NCI-H2227 treated with DMSO at 0.1 percent for 48 hours (cell line): ENCODE data around the gene CACNA1H.
"Not testable (repeated sequence)": the region's sequence is repeated elsewhere in the genome, so short reads cannot be mapped to it uniquely, and the experiment has no call there.

Experiments used
- DNase-seq: peaks from one replicate; lab custom pipeline; 2025; lab: John Stamatoyannopoulos, UW

The CACNA1H gene

DNA sequence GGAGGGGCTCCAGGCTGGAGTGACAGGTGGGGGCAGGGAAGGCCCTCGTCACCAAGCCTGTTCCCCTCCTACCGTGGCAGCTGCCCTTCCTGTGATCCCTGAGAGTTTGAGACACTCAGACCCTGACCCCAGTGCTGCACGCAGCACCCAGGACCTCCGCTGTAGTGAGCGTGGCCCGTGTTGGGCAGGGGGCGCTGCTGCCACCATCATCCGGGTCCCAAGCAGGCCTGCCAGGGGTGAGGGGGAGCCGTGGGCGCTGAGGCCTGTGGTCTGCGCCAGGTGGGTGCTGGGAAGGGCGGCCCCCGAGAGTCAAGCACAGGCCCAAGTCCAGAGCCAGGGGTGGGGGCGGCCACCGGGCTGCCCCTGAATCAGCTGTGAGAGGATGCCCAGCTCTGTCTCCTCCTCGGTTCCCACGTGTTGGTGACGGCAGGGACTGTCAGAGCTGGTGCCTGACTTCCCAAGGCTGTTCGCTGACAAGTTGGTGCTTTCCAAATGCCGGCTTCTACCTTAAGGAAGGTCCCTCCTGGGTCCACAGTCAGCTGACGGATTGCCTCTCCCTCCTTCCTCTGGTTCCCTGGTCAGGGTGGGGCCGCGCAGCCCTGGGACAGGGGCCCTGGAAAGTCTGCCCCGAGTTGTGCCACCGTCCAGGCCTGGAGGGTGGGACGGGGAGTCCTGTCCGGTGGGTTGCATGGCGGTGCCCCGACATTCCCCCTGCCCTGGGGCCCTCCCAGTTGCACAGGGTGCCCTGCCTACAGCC, 41.1 kb downstream of the CACNA1H start:
- no peak for DNase-seq

GRCh38 chr16:1194665-1195392, 41.9 kb downstream of the CACNA1H start:
- no peak for DNase-seq

DNA sequence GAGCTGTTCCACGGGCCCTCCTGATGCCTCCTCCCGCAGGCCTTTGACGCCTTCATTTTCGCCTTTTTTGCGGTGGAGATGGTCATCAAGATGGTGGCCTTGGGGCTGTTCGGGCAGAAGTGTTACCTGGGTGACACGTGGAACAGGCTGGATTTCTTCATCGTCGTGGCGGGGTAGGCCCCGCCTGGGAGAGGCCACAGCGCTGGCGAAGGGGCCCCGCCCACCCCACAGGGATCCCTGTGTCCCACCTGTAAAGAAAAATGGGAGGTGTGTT, 42.4 kb downstream of the CACNA1H start:
- DNase-seq, result no peak

GRCh38 chr16:1196494-1196893, 43.6 kb downstream of the CACNA1H start:
- no peak for DNase-seq

- peak; percentile 5 for DNase-seq
Measured at GRCh38 chr16:1197237-1197866, 44.4 kb downstream of the CACNA1H start.

- DNase-seq, result no peak
Measured at GRCh38 chr16:1198194-1198593, 45.3 kb downstream of the CACNA1H start.

DNA sequence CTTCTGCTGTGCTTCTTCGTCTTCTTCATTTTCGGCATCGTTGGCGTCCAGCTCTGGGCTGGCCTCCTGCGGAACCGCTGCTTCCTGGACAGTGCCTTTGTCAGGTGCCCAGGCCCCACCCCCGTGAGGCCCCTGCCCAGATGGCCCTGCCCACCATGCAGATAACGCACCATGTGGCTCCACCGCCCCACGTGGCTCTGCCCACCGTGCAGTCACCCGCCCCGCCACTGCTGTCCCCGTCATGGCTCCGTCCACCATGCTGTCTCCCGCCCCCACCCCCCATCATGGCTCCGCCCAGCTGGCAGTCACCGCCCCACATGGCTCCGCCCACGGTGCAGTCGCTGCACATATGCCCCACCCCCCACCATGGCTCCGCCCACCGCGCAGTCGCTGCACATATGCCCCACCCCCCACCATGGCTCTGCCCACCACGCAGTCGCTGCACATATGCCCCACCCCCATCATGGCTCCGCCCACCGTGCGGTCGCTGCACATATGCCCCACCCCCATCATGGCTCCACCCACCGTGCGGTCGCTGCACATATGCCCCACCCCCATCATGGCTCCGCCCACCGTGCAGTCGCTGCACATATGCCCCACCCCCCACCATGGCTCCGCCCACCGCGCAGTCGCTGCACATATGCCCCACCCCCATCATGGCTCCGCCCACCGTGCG, 45.9 kb downstream of the CACNA1H start:
- not testable (repeated sequence) for DNase-seq

GRCh38 chr16:1199347-1200013, 46.6 kb downstream of the CACNA1H start:
- no peak for DNase-seq

GRCh38 chr16:1200014-1200627, 47.2 kb downstream of the CACNA1H start:
- DNase-seq, result no peak

- no peak for DNase-seq
Measured at GRCh38 chr16:1201444-1201843, 48.5 kb downstream of the CACNA1H start.

DNA sequence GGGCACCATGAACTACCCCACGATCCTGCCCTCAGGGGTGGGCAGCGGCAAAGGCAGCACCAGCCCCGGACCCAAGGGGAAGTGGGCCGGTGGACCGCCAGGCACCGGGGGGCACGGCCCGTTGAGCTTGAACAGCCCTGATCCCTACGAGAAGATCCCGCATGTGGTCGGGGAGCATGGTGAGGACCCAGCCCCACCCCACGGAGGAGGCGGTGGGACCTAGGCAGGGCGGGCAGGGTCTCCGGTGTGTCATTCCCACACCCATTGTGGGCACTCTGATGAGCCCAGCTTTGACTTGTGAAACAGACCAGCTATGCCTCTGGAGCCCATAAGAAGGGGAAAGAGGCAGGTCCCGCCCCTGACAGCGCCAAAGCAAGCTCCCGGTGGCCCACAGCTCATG, 49.4 kb downstream of the CACNA1H start:
- DNase-seq, result no peak

GRCh38 chr16:1204933-1205332, 52.0 kb downstream of the CACNA1H start:
- DNase-seq, result no peak

DNA sequence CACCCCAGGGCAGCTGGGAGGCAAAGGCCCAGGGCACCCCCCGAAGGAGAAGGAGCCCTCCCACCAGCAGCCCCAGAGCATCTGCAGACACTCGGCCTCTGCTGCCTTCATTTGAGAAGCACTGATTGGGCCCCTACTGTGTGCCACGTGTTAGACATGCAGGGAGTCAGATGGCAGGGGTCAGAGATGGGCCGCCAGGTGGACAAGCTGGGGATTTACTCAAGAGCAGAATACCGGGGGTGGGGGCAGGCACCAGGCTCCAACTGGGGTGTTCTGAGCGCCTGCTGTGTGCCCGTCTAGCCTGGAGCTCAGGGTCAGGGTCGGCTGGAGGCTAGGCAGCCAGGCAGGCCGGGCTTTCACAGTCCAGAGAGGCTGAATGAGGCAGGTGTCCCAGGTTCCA, 53.4 kb downstream of the CACNA1H start:
- no peak for DNase-seq

GRCh38 chr16:1206786-1207185, 53.9 kb downstream of the CACNA1H start:
- no peak for DNase-seq

- DNase-seq, result no peak
Measured at GRCh38 chr16:1208239-1208830, 55.4 kb downstream of the CACNA1H start.

GRCh38 chr16:1209081-1209480, 56.2 kb downstream of the CACNA1H start:
- no peak for DNase-seq

GRCh38 chr16:1210461-1210860, 57.6 kb downstream of the CACNA1H start:
- no peak for DNase-seq

DNA sequence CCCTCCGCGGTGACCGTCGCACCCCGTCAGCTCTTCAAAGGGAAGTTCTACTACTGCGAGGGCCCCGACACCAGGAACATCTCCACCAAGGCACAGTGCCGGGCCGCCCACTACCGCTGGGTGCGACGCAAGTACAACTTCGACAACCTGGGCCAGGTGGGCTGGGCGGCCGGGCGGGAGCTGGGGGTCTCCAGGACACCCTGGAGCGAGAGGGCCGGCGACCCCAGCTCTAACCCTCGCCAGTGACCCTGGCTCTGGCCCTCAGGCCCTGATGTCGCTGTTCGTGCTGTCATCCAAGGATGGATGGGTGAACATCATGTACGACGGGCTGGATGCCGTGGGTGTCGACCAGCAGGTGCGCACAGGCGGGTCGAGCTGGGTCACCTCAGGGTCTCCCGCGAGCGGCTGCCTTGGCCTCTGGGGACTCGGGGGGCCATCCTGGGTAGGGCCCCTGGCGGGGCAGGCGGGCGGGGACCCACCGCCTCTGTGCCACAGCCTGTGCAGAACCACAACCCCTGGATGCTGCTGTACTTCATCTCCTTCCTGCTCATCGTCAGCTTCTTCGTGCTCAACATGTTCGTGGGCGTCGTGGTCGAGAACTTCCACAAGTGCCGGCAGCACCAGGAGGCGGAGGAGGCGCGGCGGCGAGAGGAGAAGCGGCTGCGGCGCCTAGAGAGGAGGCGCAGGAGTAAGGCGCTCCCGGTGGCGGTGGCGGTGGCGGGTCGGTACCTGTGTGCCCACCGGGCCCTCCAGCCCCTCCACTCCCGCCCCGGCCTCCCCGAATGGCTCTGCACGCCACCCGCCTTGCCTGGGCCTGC, 58.8 kb downstream of the CACNA1H start:
- no peak for DNase-seq

- DNase-seq, result no peak
Measured at GRCh38 chr16:1212616-1213194, 59.8 kb downstream of the CACNA1H start.

- DNase-seq, result no peak
Measured at GRCh38 chr16:1213231-1213630, 60.3 kb downstream of the CACNA1H start.
